Type B pancreatic cell (in vitro differentiated cells): Measurements from ENCODE around the gene GRIN1. TPM values are rescaled to one million over a fixed set of nuclear protein-coding genes. Genes with fewer than 3 reads are reported as not detected.

ENCODE experiments used
- DNase-seq: peaks from one replicate; pipeline ENCODE4 v3.0.0; 2021; ENCODE audit warnings: mixed read lengths; ENCODE audit not compliant: unreplicated experiment; ENCODE audit errors: extremely low spot score
- H3K27ac Mint-ChIP-seq: 2 replicates; pipeline ENCODE4 v1.8.0; 2021; ENCODE audit warnings: mild to moderate bottlenecking, mixed read lengths
- H3K27me3 Mint-ChIP-seq: 2 replicates; pipeline ENCODE4 v1.8.0; 2021; ENCODE audit warnings: mixed read lengths
- H3K36me3 Mint-ChIP-seq: 2 replicates; pipeline ENCODE4 v1.8.0; 2021; ENCODE audit warnings: mixed read lengths
- H3K4me1 Mint-ChIP-seq: one replicate; pipeline ENCODE4 v1.8.0; 2021; ENCODE audit warnings: mixed read lengths; ENCODE audit not compliant: unreplicated experiment
- H3K4me3 Mint-ChIP-seq: 2 replicates; pipeline ENCODE4 v1.8.0; 2021; ENCODE audit warnings: mild to moderate bottlenecking, mixed read lengths
- H3K9me3 Mint-ChIP-seq: 2 replicates; pipeline ENCODE4 v1.8.0; 2021; ENCODE audit warnings: mixed read lengths
- total RNA-seq: library from RNA; stranded (reverse); gene quantifications from 2 replicates; pipeline ENCODE4 v1.2.1, GENCODE V29; 2021; ENCODE audit warnings: low replicate concordance
- TF ChIP-seq, protein P1 (sequence below): fragments of 200-600 bp; sonication (generic); conservative IDR thresholded peaks from 2 replicates; pipeline ENCODE4 v1.5.0; 2021; ENCODE audit warnings: antibody characterized with exemption, mild to moderate bottlenecking

The GRIN1 gene
- total RNA-seq, 1 donor from 2014 or later: 0.94 TPM

DNA sequence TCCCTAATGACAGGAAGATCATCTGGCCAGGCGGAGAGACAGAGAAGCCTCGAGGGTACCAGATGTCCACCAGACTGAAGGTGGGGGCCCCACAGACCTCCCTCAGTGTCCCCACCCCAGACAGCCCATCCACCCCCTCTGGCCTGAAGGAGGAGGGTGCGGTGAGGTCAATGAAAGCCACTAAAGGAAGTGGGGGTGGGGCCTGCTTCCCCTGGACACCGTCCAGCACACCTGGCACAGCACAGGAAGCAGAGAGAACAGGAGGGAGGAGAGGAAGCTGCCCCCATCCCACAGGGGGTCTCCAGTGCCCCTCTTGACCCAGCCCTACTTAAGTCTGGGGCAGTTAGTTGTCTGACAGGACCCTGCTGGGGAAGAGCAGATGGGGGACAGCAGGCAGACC, 19.7 kb downstream of the GRIN1 start:
- TF ChIP-seq, protein P1, sequence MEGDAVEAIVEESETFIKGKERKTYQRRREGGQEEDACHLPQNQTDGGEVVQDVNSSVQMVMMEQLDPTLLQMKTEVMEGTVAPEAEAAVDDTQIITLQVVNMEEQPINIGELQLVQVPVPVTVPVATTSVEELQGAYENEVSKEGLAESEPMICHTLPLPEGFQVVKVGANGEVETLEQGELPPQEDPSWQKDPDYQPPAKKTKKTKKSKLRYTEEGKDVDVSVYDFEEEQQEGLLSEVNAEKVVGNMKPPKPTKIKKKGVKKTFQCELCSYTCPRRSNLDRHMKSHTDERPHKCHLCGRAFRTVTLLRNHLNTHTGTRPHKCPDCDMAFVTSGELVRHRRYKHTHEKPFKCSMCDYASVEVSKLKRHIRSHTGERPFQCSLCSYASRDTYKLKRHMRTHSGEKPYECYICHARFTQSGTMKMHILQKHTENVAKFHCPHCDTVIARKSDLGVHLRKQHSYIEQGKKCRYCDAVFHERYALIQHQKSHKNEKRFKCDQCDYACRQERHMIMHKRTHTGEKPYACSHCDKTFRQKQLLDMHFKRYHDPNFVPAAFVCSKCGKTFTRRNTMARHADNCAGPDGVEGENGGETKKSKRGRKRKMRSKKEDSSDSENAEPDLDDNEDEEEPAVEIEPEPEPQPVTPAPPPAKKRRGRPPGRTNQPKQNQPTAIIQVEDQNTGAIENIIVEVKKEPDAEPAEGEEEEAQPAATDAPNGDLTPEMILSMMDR: no peak
- Mint-ChIP-seq H3K4me3 (no peak overlapping the region), H3K27ac (no peak overlapping the region), H3K27me3 (peaks cover 73% of the 10 kb centered on the region), H3K36me3 (no peaks in the 10 kb centered on the region), H3K9me3 (no peaks in the 10 kb centered on the region), H3K4me1 (no peaks in the 10 kb centered on the region)
- DNase-seq: no peak

DNA sequence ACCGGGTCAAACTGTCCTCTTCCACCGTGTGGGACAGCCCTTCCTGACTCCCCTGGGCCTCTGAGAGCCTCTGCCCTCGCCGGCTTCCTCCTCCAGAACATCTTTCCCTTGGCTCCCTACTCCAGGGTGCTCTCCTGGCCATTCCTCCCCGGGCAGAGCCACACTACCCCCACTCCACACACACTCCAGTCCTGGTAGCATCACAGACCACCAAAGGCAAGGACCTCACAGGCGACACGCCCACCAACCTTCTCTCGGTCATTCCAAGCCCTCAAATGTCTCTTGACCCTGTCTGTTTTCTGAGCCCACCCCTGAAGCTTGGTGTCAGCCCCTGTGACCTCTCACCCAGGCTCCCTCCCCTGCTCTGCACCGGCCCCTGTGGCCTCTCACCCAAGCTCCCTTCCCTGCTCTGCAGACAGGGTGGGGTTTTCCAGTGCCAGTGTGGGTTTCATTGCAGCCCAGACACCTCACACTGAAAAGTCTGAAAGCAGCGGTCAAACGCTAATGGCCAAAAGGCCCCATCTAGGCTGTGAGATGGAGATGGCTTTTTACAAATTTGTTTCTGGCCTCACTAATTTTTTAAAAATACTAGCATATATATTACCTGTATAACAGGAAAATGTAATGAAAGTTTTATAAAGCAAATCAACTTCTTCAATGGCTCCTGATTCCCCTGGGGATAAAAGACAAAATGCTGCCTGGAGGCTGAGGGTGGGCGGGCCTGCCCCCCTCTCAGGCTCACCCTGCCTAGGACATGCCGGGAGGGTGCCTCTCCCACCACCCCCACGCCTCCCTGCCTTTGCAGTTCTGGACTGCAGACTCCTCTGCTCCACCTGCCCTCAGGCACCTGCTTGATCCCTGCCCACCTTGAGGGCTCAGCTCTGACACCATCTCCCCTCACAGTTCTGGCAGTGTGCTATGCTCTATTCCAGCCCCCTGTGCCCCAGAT, 20.4 kb downstream of the GRIN1 start:
- no peak for DNase-seq
- Mint-ChIP-seq H3K27ac (no peak overlapping the region), H3K4me3 (no peak overlapping the region), H3K9me3 (no peaks in the 10 kb centered on the region), H3K36me3 (no peaks in the 10 kb centered on the region), H3K27me3 (peaks cover 77% of the 10 kb centered on the region), H3K4me1 (no peaks in the 10 kb centered on the region)
- TF ChIP-seq, protein P1: no peak

DNA sequence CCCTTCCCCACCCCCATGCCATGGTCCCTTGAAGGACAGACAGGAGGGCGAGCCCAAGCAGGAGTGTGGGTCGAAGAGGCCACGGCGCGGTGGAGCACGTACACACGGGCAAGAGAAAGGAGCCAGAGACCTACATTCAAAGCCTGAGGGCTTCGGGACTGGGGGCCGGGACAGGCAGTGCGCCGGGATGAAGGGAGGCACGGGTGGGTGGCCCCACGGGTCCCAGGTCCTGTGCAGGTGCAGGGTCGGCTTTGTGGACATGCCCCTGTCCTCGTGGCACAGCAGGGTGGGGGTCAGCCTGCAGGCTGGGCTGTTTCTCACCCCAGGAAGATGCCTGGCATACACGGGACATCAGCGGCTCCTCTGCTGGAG, 21.1 kb downstream of the GRIN1 start:
- TF ChIP-seq, protein P1: no peak
- Mint-ChIP-seq H3K4me1 (no peaks in the 10 kb centered on the region), H3K27me3 (peaks cover 77% of the 10 kb centered on the region), H3K27ac (no peak overlapping the region), H3K9me3 (no peaks in the 10 kb centered on the region), H3K4me3 (no peak overlapping the region), H3K36me3 (no peaks in the 10 kb centered on the region)
- no peak for DNase-seq

DNA sequence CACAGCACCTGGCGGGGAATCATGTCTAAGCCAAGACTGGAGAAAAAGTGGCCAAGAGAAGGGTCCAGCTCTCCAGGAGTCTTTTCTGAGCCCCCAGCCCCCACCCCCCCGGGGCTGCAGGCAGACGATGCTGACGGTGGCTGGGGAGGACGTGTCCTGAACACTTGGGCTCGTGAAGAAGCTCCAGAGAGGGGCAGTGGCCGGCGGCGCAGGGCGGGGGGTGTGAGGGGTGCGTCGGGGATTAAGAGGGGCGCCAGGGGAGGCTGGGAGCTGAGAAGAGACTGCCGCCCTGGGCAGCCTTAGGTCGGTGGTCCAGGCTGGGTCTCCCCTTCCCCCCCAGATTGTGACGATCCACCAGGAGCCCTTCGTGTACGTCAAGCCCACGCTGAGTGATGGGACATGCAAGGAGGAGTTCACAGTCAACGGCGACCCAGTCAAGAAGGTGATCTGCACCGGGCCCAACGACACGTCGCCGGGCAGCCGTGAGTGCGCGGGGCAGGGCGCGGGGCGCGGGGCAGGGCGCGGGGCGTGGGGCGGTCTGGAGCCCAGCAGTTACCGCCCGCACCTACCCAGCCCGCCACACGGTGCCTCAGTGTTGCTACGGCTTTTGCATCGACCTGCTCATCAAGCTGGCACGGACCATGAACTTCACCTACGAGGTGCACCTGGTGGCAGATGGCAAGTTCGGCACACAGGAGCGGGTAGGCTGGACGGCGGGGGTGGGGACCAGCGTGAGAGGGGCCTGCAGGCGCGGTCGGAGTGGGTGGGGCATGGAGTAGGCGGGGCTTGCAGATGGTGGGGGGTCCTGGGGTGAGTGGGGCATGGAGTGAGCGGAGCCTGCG, 22.0 kb downstream of the GRIN1 start:
- no peaks in the 10 kb centered on the region for H3K9me3 Mint-ChIP-seq
- H3K27ac Mint-ChIP-seq: no peak overlapping the region
- peaks cover 80% of the 10 kb centered on the region for H3K27me3 Mint-ChIP-seq
- TF ChIP-seq, protein P1: no peak
- DNase-seq: no peak
- H3K4me3 Mint-ChIP-seq: no peak overlapping the region
- no peaks in the 10 kb centered on the region for H3K36me3 Mint-ChIP-seq
- H3K4me1 Mint-ChIP-seq: no peaks in the 10 kb centered on the region

DNA sequence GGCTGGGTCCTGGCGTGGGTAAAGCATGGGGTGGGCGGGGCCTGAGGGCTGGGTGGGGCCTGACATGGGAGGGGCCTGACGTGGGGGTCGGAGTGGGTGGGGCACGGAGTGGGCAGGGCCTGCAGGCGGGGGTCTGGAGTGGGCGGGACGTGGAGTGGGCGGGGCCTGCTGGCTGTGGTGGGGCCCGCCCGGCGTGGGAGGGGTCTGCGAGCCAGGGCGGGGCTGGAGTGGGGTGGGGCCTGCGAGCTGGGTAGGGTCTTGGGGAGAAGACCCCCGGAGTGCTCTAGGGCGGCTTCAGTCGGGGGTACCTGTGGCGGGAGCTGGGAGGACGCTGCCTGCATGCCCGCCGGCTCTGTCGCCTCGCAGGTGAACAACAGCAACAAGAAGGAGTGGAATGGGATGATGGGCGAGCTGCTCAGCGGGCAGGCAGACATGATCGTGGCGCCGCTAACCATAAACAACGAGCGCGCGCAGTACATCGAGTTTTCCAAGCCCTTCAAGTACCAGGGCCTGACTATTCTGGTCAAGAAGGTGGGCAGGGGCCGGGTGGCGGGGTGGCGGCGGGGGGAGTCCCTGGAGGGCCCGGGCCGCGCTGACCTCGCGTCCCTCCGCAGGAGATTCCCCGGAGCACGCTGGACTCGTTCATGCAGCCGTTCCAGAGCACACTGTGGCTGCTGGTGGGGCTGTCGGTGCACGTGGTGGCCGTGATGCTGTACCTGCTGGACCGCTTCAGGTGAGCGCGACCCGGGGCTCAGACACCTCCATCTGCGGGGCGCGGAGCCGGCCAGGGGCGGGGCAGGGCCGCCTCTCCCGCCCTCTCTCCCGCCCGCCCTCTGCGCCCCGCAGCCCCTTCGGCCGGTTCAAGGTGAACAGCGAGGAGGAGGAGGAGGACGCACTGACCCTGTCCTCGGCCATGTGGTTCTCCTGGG, 22.9 kb downstream of the GRIN1 start:
- no peaks in the 10 kb centered on the region for H3K4me1 Mint-ChIP-seq
- H3K27ac Mint-ChIP-seq: no peak overlapping the region
- H3K27me3 Mint-ChIP-seq: peaks cover 81% of the 10 kb centered on the region
- H3K9me3 Mint-ChIP-seq: no peaks in the 10 kb centered on the region
- no peak overlapping the region for H3K4me3 Mint-ChIP-seq
- H3K36me3 Mint-ChIP-seq: no peaks in the 10 kb centered on the region
- TF ChIP-seq, protein P1: no peak
- DNase-seq: no peak
